ENCODE data around the gene RASGRF1. TPM values are rescaled to one million over a fixed set of nuclear protein-coding genes. Genes with fewer than 3 reads are reported as not detected.
A peak's percentile ranks its signal among the peaks of the same experiment; 100 is the strongest.

Gene RASGRF1
- total RNA-seq, 1 donor from 2014 or later = 82.6 TPM

GRCh38 chr15:79122391-79122790 is 31.8 kb upstream of the RASGRF1 start:
- no peaks in the 10 kb centered on the region for H3K27me3 ChIP-seq (ENCODE audit: low read depth)
- ATAC-seq = no peak
- no peaks in the 10 kb centered on the region for H3K9me3 ChIP-seq
- H3K36me3 ChIP-seq = no peaks in the 10 kb centered on the region
- no peaks in the 10 kb centered on the region for H3K4me1 ChIP-seq
- no peak for TF ChIP-seq CTCF (IDR thresholded peaks at IDR 0.05)
- DNase-seq = no peak
- H3K27ac ChIP-seq = no peak overlapping the region
- no peak overlapping the region for H3K4me3 ChIP-seq
- intact Hi-C loops (cut with DNase I) = no loop called here

DNA sequence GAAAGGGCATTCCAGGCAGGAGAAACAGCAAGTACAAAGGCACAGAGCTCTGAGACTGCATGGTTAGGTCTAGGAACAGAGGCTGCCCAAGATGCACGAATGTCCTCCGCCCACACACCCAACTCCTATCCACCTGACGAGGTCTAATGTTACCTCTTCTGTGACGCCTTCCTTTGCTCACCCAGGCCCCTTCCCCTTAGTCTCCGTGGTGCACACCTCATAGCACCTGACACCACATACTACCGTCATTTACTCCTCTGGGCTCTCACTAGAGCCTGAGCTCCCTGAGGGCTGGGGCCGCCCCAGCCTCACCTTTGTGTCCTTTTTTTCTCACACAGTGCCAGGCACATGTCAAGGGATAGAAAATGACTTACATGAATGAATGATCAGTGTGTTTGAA is 31.0 kb upstream of the RASGRF1 start:
- Histone ChIP-seq H3K4me1 (no peaks in the 10 kb centered on the region), H3K4me3 (no peak overlapping the region), H3K36me3 (no peaks in the 10 kb centered on the region), H3K27ac (no peak overlapping the region), H3K27me3 (ENCODE audit: low read depth) (no peaks in the 10 kb centered on the region), H3K9me3 (no peaks in the 10 kb centered on the region)
- ATAC-seq (no peak), DNase-seq (no peak)
- intact Hi-C loops (cut with DNase I) = no loop called here
- TF ChIP-seq CTCF (IDR thresholded peaks at IDR 0.05) = no peak

DNA sequence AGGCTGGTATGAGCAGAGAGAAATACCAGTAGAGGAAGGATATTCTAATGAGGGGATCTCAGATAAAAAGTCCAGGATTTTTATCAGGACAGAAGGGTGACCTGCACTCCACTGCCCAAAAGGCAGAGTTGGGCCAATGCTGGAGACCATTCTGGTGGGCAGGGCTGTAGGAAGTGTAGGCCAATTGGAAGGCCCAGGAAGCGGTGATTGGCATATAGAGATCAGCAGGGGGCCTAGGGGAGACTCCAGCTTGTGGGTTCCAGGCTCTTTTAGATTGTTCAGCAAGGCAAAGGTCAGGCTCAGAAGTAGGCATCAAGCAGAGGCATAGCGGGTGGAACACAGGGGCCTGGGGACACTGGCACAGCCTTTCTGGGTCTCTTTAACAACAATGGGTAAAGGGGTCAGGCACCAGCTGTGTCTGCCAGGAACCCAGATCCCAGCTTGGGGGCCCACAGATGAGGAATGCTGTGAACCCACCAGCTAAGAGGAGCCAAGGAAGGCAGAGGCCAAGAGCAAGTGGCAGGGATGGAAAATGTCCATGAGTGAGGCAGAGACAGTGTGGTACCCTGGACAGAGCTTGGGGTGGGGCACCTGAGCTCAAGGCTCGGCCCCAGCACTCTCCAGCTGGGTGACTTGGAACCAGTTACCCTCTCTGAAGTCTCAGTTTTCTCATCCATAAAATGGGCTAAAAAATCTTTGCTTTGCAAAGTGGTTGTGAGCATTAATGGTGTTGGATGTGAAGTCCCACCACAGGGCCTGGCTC is 27.0 kb upstream of the RASGRF1 start:
- Histone ChIP-seq H3K4me3 (no peak overlapping the region), H3K9me3 (no peaks in the 10 kb centered on the region), H3K27me3 (ENCODE audit: low read depth) (no peaks in the 10 kb centered on the region), H3K36me3 (no peaks in the 10 kb centered on the region), H3K27ac (no peak overlapping the region), H3K4me1 (no peaks in the 10 kb centered on the region)
- no peak for DNase-seq
- intact Hi-C loops (cut with DNase I) = no loop called here
- TF ChIP-seq CTCF (IDR thresholded peaks at IDR 0.05) = no peak
- no peak for ATAC-seq

DNA sequence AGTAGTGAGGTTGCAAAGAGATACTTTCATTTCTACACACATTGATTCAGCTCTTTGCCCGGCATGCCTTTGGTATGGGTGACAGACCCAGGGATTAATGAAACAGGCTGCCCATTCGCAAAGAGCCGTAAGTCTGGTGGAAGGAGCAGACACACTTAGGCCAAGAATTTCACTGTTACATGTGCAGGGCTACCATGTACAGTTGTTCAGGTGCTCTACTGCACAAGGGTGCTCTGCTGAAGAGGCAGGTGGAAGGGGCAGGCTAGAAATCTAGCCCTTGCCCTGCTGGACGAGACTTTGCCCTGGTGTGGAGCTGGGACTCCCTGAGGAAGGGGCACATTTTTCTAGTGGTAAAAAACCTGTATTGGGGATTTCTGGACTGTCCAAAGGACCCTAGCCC is 26.2 kb upstream of the RASGRF1 start:
- H3K4me1 ChIP-seq = no peaks in the 10 kb centered on the region
- ATAC-seq (no peak), DNase-seq (no peak)
- H3K4me3 ChIP-seq = no peak overlapping the region
- no peaks in the 10 kb centered on the region for H3K27me3 ChIP-seq (ENCODE audit: low read depth)
- intact Hi-C loops (cut with DNase I) = no loop called here
- no peaks in the 10 kb centered on the region for H3K36me3 ChIP-seq
- no peak overlapping the region for H3K27ac ChIP-seq
- TF ChIP-seq CTCF (IDR thresholded peaks at IDR 0.05) = no peak
- H3K9me3 ChIP-seq = no peaks in the 10 kb centered on the region

DNA sequence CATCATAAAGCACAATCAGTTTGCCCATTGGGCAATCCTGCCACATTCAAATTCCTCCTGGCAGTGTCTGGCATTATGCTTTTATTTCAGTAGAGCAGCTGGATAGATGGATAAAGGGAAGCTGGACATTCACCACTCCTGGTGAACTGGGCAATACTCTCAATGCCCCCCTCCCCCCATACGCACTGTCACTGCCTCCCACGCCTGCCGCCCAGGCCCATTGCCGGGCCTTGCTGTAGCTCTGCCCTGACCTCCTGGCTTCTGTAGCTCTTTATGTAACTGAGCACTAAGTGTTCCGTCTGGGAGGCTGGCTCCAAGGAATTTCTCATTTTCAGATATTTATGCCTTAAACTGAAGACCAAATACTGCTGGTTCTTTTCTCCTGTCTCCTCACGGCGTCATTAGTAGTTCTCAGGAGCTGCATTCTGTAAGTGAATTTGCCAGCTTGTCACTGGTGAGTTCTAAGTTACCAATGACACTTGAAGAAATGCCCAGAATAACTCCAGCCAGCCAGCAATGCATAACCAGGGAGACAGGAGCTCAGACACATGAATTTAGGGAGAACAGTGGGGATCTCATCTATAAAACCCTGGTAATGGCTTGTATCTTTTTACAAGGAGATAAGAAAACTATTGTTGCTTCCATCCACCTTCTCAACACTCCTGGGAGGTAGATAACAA is 25.5 kb upstream of the RASGRF1 start:
- no peak overlapping the region for H3K27ac ChIP-seq
- ATAC-seq (peak in 1 of 2 donors; percentile 41), DNase-seq (no peak)
- TF ChIP-seq CTCF (IDR thresholded peaks at IDR 0.05) = no peak
- no peak overlapping the region for H3K4me3 ChIP-seq
- no peaks in the 10 kb centered on the region for H3K36me3 ChIP-seq
- intact Hi-C loops (cut with DNase I) = no loop called here
- H3K27me3 ChIP-seq (ENCODE audit: low read depth) = no peaks in the 10 kb centered on the region
- H3K4me1 ChIP-seq = no peaks in the 10 kb centered on the region
- no peaks in the 10 kb centered on the region for H3K9me3 ChIP-seq
